Measurements from ENCODE around the gene GSN.
A peak's percentile ranks its signal among the peaks of the same experiment; 100 is the strongest.

GSN gene

DNA sequence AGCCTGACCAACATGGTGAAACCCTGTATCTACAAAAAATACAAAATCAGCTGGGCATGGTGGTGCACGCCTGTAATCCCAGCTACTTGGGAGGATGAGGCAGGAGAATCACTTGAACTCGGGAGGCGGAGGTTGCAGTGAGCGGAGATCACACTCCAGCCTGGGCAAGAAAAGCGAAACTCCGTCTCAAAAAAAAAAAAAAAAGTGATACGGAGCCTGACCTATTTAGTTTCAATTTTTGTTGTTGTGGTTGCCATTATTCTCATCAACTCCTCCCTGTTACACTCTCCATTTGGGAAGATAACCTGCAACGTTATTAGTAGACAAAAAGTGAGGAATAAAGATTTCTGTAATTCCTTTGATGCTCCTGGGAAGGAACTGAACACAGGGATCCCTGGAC is 100.8 kb downstream of the GSN start:
- H3K9ac ChIP-seq (ENCODE audit: low read depth, low read length) = peak overlapping the region; percentile 51; the same call in 1 of the 2 replicates
- peaks cover 9% of the 10 kb centered on the region; the same call in 1 of the 2 replicates for H3K4me1 ChIP-seq (ENCODE audit: insufficient read depth, low read length)
- no peaks in the 10 kb centered on the region for H3K36me3 ChIP-seq (ENCODE audit: insufficient read depth, low read length)
- H3K9me3 ChIP-seq (ENCODE audit: control insufficient read depth, insufficient read depth, low read length) = no peaks in the 10 kb centered on the region

GRCh38 chr9:121369595-121370265 is 101.8 kb downstream of the GSN start, which contains the start of gene STOM:
STOM (minus strand) TSS chr9:121370250; CDS start chr9:121370187, 63 bp downstream.
- Histone ChIP-seq H3K36me3 (ENCODE audit: insufficient read depth, low read length) (no peaks in the 10 kb centered on the region), H3K9ac (ENCODE audit: low read depth, low read length) (peak within 1 kb of the TSS; percentile 51), H3K4me1 (ENCODE audit: insufficient read depth, low read length) (peaks cover 9% of the 10 kb centered on the region; the same call in 1 of the 2 replicates), H3K9me3 (ENCODE audit: control insufficient read depth, insufficient read depth, low read length) (no peaks in the 10 kb centered on the region)

DNA sequence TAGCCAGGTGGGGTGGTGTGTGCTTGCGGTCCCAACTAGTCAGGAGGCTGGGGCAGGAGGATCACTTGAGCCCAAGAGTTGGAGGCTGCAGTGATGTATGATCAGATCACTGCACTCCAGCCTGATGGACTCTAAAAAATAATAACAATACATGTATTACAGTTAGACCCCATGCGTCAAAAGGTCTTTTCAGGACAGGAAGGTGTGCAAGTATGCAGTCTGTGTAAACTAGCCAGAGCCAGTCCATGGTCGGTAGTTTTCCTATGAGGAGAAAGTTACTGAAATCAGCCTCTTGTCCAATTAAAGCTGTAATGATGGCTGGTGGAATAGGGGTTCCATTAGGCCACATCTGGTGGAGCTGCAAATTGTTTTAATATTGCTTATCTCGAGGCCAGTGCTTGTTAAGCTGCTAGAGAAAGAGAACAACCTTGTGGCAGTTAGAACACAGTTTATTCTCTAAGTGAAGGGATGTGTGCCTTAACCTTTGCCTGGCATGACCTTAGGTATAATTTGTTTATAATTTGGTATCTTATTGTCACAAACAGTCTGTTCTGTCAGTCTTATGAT is 103.6 kb downstream of the GSN start:
- Histone ChIP-seq H3K36me3 (ENCODE audit: insufficient read depth, low read length) (no peaks in the 10 kb centered on the region), H3K9me3 (ENCODE audit: control insufficient read depth, insufficient read depth, low read length) (no peaks in the 10 kb centered on the region), H3K9ac (ENCODE audit: low read depth, low read length) (no peak overlapping the region), H3K4me1 (ENCODE audit: insufficient read depth, low read length) (peaks cover 9% of the 10 kb centered on the region; the same call in 1 of the 2 replicates)

DNA sequence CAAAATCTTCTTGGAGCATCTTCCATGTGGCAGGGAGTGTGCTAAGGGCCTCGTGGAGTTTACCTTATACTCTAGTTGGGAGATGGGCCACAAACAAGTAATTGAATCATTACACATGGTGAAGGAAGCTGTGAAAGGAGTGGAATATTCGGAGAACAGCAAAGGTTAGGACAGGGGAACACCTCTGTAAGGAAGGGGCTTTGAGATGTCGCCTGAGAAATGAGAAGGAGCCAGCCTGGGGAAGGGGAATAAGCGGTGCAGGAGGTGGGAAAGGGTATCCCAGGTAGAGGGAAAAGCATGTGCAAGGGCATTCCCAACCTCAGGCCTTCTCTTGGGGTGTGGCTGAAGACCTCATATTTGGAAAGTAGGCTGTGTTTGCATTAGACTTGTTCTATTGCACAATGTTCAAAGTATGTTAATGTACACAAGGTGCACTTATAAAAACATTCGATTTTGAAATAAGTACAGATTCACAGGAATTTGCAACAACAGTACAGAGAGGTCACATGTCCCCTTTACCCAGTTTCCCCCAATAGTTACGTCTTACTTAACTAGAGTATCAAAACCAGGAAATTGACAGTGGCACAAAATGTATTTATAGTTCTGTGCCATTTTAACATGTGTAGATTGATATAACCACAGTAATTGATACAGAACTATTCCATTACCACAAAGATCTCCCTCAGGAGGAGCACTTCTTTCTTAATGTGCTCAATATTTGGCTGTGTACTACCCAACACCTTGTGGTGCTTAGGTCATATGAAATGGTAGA is 104.5 kb downstream of the GSN start:
- Histone ChIP-seq H3K36me3 (ENCODE audit: insufficient read depth, low read length) (no peaks in the 10 kb centered on the region), H3K9me3 (ENCODE audit: control insufficient read depth, insufficient read depth, low read length) (no peaks in the 10 kb centered on the region), H3K4me1 (ENCODE audit: insufficient read depth, low read length) (peaks cover 9% of the 10 kb centered on the region; the same call in 1 of the 2 replicates), H3K9ac (ENCODE audit: low read depth, low read length) (no peak overlapping the region)

GRCh38 chr9:121373011-121373729 is 105.2 kb downstream of the GSN start:
- Histone ChIP-seq H3K9me3 (ENCODE audit: control insufficient read depth, insufficient read depth, low read length) (no peaks in the 10 kb centered on the region), H3K9ac (ENCODE audit: low read depth, low read length) (no peak overlapping the region), H3K4me1 (ENCODE audit: insufficient read depth, low read length) (peaks cover 5% of the 10 kb centered on the region; the same call in 1 of the 2 replicates), H3K36me3 (ENCODE audit: insufficient read depth, low read length) (no peaks in the 10 kb centered on the region)

DNA sequence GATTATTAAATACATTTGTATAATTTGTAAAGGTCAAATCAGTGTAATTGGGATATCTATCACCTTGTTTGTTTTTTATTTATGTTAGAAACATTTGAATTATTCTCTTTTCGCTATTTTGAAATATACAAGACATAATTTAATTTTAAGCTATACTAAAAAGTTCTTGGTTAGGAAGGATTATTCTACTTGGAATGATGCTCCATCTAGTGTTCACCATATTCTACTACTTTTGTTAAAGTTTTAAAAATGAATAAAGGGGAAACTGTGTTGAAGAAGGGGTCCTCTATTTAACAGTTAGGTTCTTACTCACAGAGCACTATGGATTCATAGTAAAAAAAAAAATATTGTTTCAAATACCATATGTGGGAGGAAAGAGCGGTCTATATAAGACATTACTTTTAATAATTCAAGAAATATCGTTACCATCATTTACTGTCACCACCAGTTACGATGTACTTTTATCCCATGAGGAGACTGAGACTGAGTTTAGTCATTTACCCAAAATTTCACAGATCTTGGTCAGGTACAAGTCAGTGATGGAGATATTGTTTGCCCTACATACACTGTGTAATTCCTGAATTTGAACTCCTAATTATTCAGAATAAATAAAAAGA is 108.4 kb downstream of the GSN start:
- Histone ChIP-seq H3K36me3 (ENCODE audit: insufficient read depth, low read length) (no peaks in the 10 kb centered on the region), H3K4me1 (ENCODE audit: insufficient read depth, low read length) (no peaks in the 10 kb centered on the region), H3K9me3 (ENCODE audit: control insufficient read depth, insufficient read depth, low read length) (no peaks in the 10 kb centered on the region)

GRCh38 chr9:121380846-121381245 is 112.9 kb downstream of the GSN start:
- no peak overlapping the region for H3K9ac ChIP-seq (ENCODE audit: low read depth, low read length)
- H3K9me3 ChIP-seq (ENCODE audit: control insufficient read depth, insufficient read depth, low read length) = no peaks in the 10 kb centered on the region
- H3K36me3 ChIP-seq (ENCODE audit: insufficient read depth, low read length) = no peaks in the 10 kb centered on the region
- H3K4me1 ChIP-seq (ENCODE audit: insufficient read depth, low read length) = peaks cover under 1% of the 10 kb centered on the region; the same call in 1 of the 2 replicates

More for the DNA sequence above, 108.4 kb downstream of the GSN start:
- no peak overlapping the region for H3K9ac ChIP-seq (ENCODE audit: low read depth, low read length)
